Glutamatergic neuron (in vitro differentiated cells): Measurements from ENCODE around the gene SNCB. TPM values are rescaled to one million over a fixed set of nuclear protein-coding genes. Genes with fewer than 3 reads are reported as not detected.

Experiments
- DNase-seq: peaks from one replicate; pipeline ENCODE4 v3.0.0; 2022
- H3K27ac Mint-ChIP-seq: one replicate; pipeline ENCODE4 v1.8.0; 2020; ENCODE audit warnings: mild to moderate bottlenecking, mixed read lengths, inconsistent platforms; ENCODE audit not compliant: unreplicated experiment
- H3K27me3 Mint-ChIP-seq: one replicate; pipeline ENCODE4 v1.8.0; 2020; ENCODE audit warnings: mild to moderate bottlenecking, moderate library complexity, mixed read lengths, inconsistent platforms; ENCODE audit not compliant: unreplicated experiment
- H3K36me3 Mint-ChIP-seq: one replicate; pipeline ENCODE4 v1.8.0; 2020; ENCODE audit warnings: mild to moderate bottlenecking, mixed read lengths, inconsistent platforms; ENCODE audit not compliant: unreplicated experiment
- H3K4me1 Mint-ChIP-seq: one replicate; pipeline ENCODE4 v1.8.0; 2020; ENCODE audit warnings: mild to moderate bottlenecking, low read depth, mixed read lengths, inconsistent platforms; ENCODE audit not compliant: unreplicated experiment
- H3K4me3 Mint-ChIP-seq: one replicate; pipeline ENCODE4 v1.8.0; 2020; ENCODE audit warnings: mild to moderate bottlenecking, mixed read lengths, inconsistent platforms; ENCODE audit not compliant: unreplicated experiment
- H3K9me3 Mint-ChIP-seq: one replicate; pipeline ENCODE4 v1.8.0; 2020; ENCODE audit warnings: mild to moderate bottlenecking, moderate library complexity, mixed read lengths, inconsistent platforms; ENCODE audit not compliant: unreplicated experiment
- total RNA-seq: library from RNA; stranded (reverse); fragmentation: NEBNext Ultra II Directional; extraction: Animal tissue kit (Norgen Biotek cat#: 25700); gene quantifications from one replicate; pipeline ENCODE4 v1.2.1, GENCODE V29; 2021; ENCODE audit not compliant: unreplicated experiment
- TF ChIP-seq, protein P1 (sequence below): fragments of 200-600 bp; sonication (generic); IDR thresholded peaks from one replicate; pipeline ENCODE4 v1.5.0; 2021; ENCODE audit not compliant: partially characterized antibody, unreplicated experiment

Gene SNCB
- total RNA-seq, 1 donor from 2014 or later = 3.7 TPM

DNA sequence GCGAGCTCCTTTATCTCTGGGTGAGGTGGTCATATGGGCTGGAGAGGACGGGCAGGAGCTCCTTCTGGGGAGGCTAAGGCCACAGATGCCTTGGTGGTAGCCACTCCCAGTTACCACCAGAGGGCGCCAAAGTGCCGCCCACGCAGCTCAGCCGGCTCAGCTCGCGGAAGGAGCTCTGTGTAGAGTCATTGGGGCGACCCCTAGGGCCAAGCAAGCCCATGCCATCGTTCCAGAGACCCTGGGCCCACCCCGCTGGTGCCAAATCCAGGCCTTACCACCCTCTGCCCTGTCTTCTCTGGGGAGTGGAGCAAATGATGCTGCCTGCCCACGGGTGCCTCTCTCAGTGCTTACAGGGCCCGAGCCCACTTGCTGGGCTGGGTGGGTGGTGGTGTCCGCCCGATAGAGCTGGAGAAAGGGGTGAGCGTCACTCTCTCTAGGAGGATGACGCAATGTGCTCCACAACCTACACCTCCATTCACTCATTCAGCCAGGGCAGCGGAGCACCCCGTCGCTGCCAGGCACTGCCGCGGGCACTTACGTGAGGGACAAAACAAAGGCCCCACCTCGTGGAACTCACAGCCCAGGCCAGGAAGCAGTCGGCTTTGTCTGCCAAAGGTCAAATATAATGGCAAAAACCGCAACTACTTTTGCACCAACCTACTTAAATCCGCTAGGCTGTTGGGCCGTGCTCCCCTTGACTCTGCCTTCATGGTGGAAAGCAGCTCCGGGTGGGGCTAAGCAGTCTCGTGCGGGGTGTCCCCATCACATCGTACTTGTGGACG, 30.7 kb upstream of the SNCB start:
- peaks cover 11% of the 10 kb centered on the region for H3K4me1 Mint-ChIP-seq
- no peak overlapping the region for H3K27ac Mint-ChIP-seq
- DNase-seq = peak; percentile 87
- no peak overlapping the region for H3K4me3 Mint-ChIP-seq
- no peaks in the 10 kb centered on the region for H3K36me3 Mint-ChIP-seq
- TF ChIP-seq, protein P1, sequence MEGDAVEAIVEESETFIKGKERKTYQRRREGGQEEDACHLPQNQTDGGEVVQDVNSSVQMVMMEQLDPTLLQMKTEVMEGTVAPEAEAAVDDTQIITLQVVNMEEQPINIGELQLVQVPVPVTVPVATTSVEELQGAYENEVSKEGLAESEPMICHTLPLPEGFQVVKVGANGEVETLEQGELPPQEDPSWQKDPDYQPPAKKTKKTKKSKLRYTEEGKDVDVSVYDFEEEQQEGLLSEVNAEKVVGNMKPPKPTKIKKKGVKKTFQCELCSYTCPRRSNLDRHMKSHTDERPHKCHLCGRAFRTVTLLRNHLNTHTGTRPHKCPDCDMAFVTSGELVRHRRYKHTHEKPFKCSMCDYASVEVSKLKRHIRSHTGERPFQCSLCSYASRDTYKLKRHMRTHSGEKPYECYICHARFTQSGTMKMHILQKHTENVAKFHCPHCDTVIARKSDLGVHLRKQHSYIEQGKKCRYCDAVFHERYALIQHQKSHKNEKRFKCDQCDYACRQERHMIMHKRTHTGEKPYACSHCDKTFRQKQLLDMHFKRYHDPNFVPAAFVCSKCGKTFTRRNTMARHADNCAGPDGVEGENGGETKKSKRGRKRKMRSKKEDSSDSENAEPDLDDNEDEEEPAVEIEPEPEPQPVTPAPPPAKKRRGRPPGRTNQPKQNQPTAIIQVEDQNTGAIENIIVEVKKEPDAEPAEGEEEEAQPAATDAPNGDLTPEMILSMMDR = peak; percentile 99
- no peaks in the 10 kb centered on the region for H3K9me3 Mint-ChIP-seq
- H3K27me3 Mint-ChIP-seq = peaks cover 5% of the 10 kb centered on the region

GRCh38 chr5:176660530-176660859, 30.2 kb upstream of the SNCB start:
- Mint-ChIP-seq H3K27ac (no peak overlapping the region), H3K4me1 (peaks cover 11% of the 10 kb centered on the region), H3K27me3 (peaks cover 5% of the 10 kb centered on the region), H3K36me3 (no peaks in the 10 kb centered on the region), H3K4me3 (no peak overlapping the region), H3K9me3 (no peaks in the 10 kb centered on the region)
- TF ChIP-seq, protein P1 = no peak
- no peak for DNase-seq

DNA sequence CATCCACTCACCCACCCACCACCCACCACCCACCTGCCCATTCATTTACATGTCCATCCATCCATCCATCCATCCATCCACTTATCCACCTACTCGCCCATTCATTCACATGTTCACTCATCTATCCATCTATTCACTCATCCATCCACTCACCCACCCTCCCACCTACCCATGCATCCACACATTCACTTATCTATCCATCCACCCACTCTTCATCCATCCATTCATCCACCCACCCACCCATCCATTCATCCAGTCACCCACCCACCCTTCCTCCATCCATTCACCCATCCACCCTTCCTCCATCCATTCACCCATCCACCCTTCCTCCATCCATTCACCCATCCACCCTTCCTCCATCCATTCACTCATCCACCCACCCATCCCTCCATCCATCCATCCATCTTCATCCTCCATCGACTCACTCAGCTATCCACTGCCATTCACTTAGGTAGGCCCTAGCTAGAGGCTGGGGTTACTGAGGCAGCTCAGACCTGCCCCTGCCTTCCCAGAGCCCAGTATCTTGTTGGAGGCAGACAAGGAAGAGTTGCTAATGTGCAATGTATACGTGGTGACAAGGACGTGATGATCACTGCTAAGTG, 29.6 kb upstream of the SNCB start:
- TF ChIP-seq, protein P1 = no peak
- no peak overlapping the region for H3K27ac Mint-ChIP-seq
- peaks cover 10% of the 10 kb centered on the region for H3K4me1 Mint-ChIP-seq
- H3K9me3 Mint-ChIP-seq = no peaks in the 10 kb centered on the region
- no peaks in the 10 kb centered on the region for H3K36me3 Mint-ChIP-seq
- peaks cover 6% of the 10 kb centered on the region for H3K27me3 Mint-ChIP-seq
- no peak for DNase-seq
- H3K4me3 Mint-ChIP-seq = no peak overlapping the region

- no peak overlapping the region for H3K4me3 Mint-ChIP-seq
- no peaks in the 10 kb centered on the region for H3K9me3 Mint-ChIP-seq
- H3K27ac Mint-ChIP-seq = no peak overlapping the region
- no peak for DNase-seq
- no peaks in the 10 kb centered on the region for H3K36me3 Mint-ChIP-seq
- TF ChIP-seq, protein P1 = no peak
- H3K4me1 Mint-ChIP-seq = peaks cover 8% of the 10 kb centered on the region
- H3K27me3 Mint-ChIP-seq = peaks cover 7% of the 10 kb centered on the region
These were observed 29.1 kb upstream of the SNCB start for GRCh38 chr5:176659512-176659839.

- no peak overlapping the region for H3K4me3 Mint-ChIP-seq
- H3K27me3 Mint-ChIP-seq = peaks cover 7% of the 10 kb centered on the region
- DNase-seq = no peak
- no peaks in the 10 kb centered on the region for H3K36me3 Mint-ChIP-seq
- H3K9me3 Mint-ChIP-seq = no peaks in the 10 kb centered on the region
- no peak overlapping the region for H3K27ac Mint-ChIP-seq
- TF ChIP-seq, protein P1 = no peak
- peaks cover 7% of the 10 kb centered on the region for H3K4me1 Mint-ChIP-seq
These were observed 28.6 kb upstream of the SNCB start for GRCh38 chr5:176658817-176659511.
